Aorta (tissue), 5 donors: ENCODE data around the gene EGFL7. TPM values are rescaled to one million over a fixed set of nuclear protein-coding genes. Genes with fewer than 3 reads are reported as not detected.
A peak's percentile ranks its signal among the peaks of the same experiment; 100 is the strongest.

Experiments
- ATAC-seq: fragments of 200-7000 bp; cut with Tn5 transposase; one replicate; pipeline ENCODE4 v1.9.1; 2022; ENCODE audit warnings: moderate library complexity; ENCODE audit not compliant: low FRiP score
- DNase-seq, 2 donors: peaks; one replicate each; pipeline ENCODE4 v3.0.0-alpha.2; 2020
- H3K27ac ChIP-seq, 2 donors: one replicate each; pipeline ENCODE4 v1.5.1; 2013; ENCODE audit warnings: low read length in 2 of 2, mild to moderate bottlenecking in 2 of 2, moderate library complexity in 2 of 2, control low read depth in 1 of 2, inconsistent platforms in 1 of 2, low read depth in 1 of 2
- H3K27me3 ChIP-seq, 2 donors: one replicate each; pipeline ENCODE4 v1.6.1; 2013; ENCODE audit warnings: control low read depth in 1 of 2, low read length in 1 of 2, mild to moderate bottlenecking in 1 of 2, moderate library complexity in 1 of 2; ENCODE audit not compliant: insufficient read depth in 2 of 2, control insufficient read depth in 1 of 2
- H3K36me3 ChIP-seq, 2 donors: one replicate each; pipeline ENCODE4 v1.6.1; 2013; ENCODE audit warnings: control low read depth in 1 of 2, low read length in 1 of 2, mild to moderate bottlenecking in 1 of 2; ENCODE audit not compliant: insufficient read depth in 2 of 2, control insufficient read depth in 1 of 2
- H3K4me1 ChIP-seq, 2 donors: one replicate each; pipeline ENCODE4 v1.6.1; 2013; ENCODE audit warnings: low read length in 2 of 2, control low read depth in 1 of 2, mild to moderate bottlenecking in 1 of 2, moderate library complexity in 1 of 2; ENCODE audit not compliant: insufficient read depth in 2 of 2, control insufficient read depth in 1 of 2
- H3K4me3 ChIP-seq, 2 donors: one replicate each; pipeline ENCODE4 v1.5.1; 2013; ENCODE audit warnings: low read length in 2 of 2, control low read depth in 1 of 2, mild to moderate bottlenecking in 1 of 2
- H3K9me3 ChIP-seq: one replicate; pipeline ENCODE4 v1.6.1; 2013; ENCODE audit warnings: mild to moderate bottlenecking, low read length; ENCODE audit not compliant: control insufficient read depth
- WGBS, 2 donors: extraction: QIAGEN DNeasy Blood & Tissue Kit; methylation state at CpG; one replicate each; pipeline ENCODE4 v1.1.7; 2013; 5-methylcytosine and 5-hydroxymethylcytosine counted together
- intact Hi-C, 2 donors: fragments of 100-400 bp; cut with DNase I; formaldehyde crosslinking; loops; one replicate each; pipeline versions ENCODE4 v1.14.2 to v1.15.0; 2022
- polyA plus RNA-seq, 2 donors: library from polyadenylated mRNA; stranded (reverse); fragments of 200-250 nt; gene quantifications; one replicate each; pipeline ENCODE4 v1.2.3, GENCODE V29; 2013
- total RNA-seq, 2 donors: library from RNA; stranded (reverse); fragmentation: NEBNext Ultra II Directional; extraction: Animal tissue kit (Norgen Biotek cat#: 25700); gene quantifications; one replicate each; pipeline ENCODE4 v1.2.1, GENCODE V29; 2021
- donor health status: healthy with polysubstance abuse.
- donor health status: Bipolar disorder and iron deficiency.
- donor health status: DM: no; HTN: no; CAD: no.
- donor health status: DM: no; HTN: no; CAD: no.
- donor health status: DM: yes; HTN: yes; CAD: no.

Gene EGFL7
- total and polyA plus RNA-seq, 4 donors = 13.1 to 308 (median 55.3) TPM

DNA sequence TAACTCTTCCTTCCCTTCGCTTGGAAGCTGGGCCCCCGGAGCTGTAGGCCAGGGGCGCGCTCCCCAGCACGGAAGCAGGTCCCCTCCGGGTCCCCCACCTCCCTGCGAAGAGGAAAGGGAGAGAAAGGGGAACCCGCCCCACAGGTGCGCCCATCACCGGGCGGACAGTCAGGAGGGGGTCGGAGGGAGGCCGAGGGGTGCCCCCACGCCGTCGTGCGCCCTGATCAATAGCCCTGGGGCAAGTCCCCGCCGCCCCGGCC is 23.7 kb downstream of the EGFL7 start:
- WGBS, 2 donors = 1 to 3% methylated on average over 13 to 20 of the region's 20 CpGs
- Histone ChIP-seq H3K27me3 (no peaks in the 10 kb centered on the region), H3K9me3 (no peaks in the 10 kb centered on the region), H3K27ac (no peak overlapping the region), H3K4me1 (no peaks in the 10 kb centered on the region), H3K4me3 (peak overlapping the region; percentile 64 to 81), H3K36me3 (no peaks in the 10 kb centered on the region)
- intact Hi-C loops = no loop called here
- peak; percentile 1 for ATAC-seq
- DNase-seq = no peak

DNA sequence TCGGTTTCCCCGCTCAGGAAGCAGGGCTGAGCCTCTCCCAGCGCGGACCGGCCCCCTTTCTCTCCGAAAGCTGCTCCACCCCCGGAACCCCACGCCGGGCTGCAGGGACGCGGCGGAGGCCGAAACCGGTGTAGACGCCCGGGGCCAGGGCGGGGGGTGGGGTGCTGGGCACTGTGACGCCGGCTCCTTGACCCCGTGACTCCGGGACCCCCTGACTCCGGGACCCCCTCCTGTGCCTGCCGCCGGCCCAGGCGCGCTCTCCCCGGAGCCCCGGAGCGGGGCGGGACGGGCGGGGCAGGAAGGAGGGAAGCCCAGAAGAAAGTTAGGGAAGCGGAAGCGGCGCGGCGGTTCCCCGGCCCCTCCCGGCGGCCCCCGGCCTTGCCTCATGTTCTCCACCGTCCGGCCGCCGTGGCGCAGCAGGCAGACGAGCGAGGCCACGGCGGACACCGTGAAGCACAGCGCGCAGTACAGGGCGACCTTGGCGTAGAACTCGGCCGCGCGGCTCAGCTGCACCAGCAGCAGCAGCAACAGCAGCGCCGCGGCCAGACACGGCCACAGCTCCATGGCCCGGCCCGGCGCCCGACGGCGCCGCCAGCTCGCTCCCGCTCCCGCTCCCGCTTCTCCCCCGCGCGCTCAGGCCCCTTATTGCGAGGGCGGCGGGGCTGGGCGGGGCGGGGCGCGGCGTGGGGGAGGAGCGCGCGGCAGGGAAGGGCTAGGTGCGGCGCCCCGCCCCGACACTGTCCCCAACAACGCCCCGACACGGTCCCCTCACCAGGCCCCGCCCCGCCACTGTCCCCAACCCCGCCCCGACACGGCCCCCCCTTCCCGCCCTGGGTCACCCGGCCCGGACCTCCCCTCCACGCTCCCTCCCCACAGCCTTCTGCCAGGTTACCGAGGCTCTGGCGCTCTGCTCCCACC is 24.3 kb downstream of the EGFL7 start, which contains the start of gene AGPAT2:
Gene AGPAT2, minus strand, starts transcription at position 664 of the 918 bp plus-strand sequence. Its CDS starts 100 bp downstream, at position 564.
- Histone ChIP-seq H3K4me1 (no peaks in the 10 kb centered on the region), H3K27ac (peak within 1 kb of the TSS in 1 of 2 donors; percentile 34), H3K36me3 (no peaks in the 10 kb centered on the region), H3K9me3 (no peaks in the 10 kb centered on the region), H3K27me3 (no peaks in the 10 kb centered on the region), H3K4me3 (peak within 1 kb of the TSS; percentile 64 to 81)
- peak; percentile 66 for ATAC-seq
- DNase-seq = peak; percentile 81 to 91
- WGBS, 2 donors = 1% methylated on average over 52 to 106 of the region's 106 CpGs
- intact Hi-C loops = no loop called here

DNA sequence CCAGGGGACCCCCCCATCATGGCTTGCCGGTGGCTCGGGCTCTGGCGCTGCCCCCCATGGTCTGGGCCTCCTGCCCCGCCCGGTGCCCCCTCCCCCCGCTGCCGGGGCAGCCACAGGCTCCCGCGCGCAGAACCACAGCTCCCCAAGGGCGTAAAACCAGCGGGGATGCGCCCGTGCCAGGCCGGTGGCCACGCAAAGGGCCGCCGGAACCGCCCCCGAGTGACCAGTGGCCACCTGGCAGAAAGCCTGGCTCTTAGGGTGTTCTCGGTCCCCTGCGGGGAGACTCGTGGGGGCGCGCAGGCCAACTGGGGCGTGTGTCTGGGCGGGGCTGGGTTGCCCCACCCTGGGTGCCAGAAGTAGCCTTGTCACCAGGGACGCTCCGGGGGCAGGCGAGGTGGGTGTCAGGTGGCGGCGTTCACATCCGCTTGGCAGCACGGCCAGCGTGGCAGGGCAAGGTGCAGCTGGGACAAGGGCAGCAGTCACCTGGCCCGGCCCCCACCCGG is 25.1 kb downstream of the EGFL7 start:
- intact Hi-C loops = no loop called here
- WGBS, 2 donors = 32 to 36% methylated on average over 34 to 37 of the region's 37 CpGs
- H3K27me3 ChIP-seq = no peaks in the 10 kb centered on the region
- no peak for ATAC-seq
- no peaks in the 10 kb centered on the region for H3K9me3 ChIP-seq
- H3K4me3 ChIP-seq = no peak overlapping the region
- H3K27ac ChIP-seq = no peak overlapping the region
- DNase-seq = no peak
- no peaks in the 10 kb centered on the region for H3K36me3 ChIP-seq
- no peaks in the 10 kb centered on the region for H3K4me1 ChIP-seq

GRCh38 chr9:136688274-136689107 is 25.8 kb downstream of the EGFL7 start:
- ATAC-seq (no peak), DNase-seq (no peak)
- Histone ChIP-seq H3K4me3 (no peak overlapping the region), H3K9me3 (no peaks in the 10 kb centered on the region), H3K4me1 (no peaks in the 10 kb centered on the region), H3K27me3 (no peaks in the 10 kb centered on the region), H3K27ac (no peak overlapping the region), H3K36me3 (no peaks in the 10 kb centered on the region)
- intact Hi-C loops = no loop called here
- WGBS, 2 donors = 65 to 68% methylated on average over 21 of the region's 21 CpGs

DNA sequence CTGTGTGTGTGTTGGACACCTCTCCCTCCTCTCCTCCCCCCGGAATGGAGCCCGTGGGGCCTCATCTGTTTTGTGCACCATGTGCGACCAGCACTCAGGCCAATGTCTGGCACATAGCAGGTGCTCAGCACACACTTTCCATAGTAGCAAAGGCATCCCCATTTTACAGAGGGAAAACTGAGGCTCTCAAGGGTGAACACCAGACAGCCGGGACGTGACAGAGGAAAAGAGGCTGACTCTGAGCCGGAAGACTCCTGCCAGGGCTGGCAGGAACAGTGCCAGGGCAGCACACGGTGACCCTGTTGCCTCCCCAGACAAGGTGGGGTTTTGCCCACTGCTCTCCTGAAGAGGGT is 26.4 kb downstream of the EGFL7 start:
- DNase-seq (no peak), ATAC-seq (no peak)
- intact Hi-C loops = no loop called here
- Histone ChIP-seq H3K9me3 (no peaks in the 10 kb centered on the region), H3K4me3 (no peak overlapping the region), H3K27me3 (no peaks in the 10 kb centered on the region), H3K36me3 (no peaks in the 10 kb centered on the region), H3K27ac (no peak overlapping the region), H3K4me1 (no peaks in the 10 kb centered on the region)
- WGBS, 2 donors = 78 to 85% methylated on average over 7 of the region's 7 CpGs

- intact Hi-C loops = no loop called here
- H3K27ac ChIP-seq = no peak overlapping the region
- 69 to 73% methylated on average over 25 of the region's 25 CpGs for whole genome bisulfite sequencing, 2 donors
Measured at GRCh38 chr9:136690104-136690805, 27.5 kb downstream of the EGFL7 start.

DNA sequence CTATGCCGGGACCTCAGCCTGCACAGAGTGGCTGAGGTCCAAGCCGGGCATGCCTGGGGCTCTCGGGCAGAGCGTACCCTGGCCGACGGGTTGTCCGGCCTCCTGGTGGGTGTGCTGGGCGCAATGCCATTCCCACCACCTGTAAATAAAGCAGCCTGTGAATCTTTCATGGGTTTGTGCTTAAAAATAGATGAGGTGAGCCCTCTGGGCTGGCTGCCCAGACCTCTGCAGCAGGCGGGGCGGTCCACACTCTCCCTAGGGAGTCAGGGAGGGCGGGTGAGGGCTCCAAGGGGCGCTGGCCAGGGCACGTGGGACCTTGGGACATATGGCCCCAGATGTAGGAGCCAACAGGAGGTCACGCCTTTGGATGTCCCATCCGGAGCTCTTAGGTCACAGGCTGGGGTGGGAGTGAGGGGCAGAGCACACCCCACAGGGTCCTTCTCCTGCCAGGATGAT is 28.1 kb downstream of the EGFL7 start:
- ATAC-seq = no peak
- DNase-seq = no peak
- 22 to 29% methylated on average over 15 of the region's 15 CpGs for WGBS, 2 donors
- Histone ChIP-seq H3K4me3 (no peak overlapping the region), H3K27ac (no peak overlapping the region), H3K9me3 (no peaks in the 10 kb centered on the region), H3K27me3 (no peaks in the 10 kb centered on the region), H3K4me1 (no peaks in the 10 kb centered on the region), H3K36me3 (no peaks in the 10 kb centered on the region)
- intact Hi-C loops = no loop called here

More at GRCh38 chr9:136690104-136690805, 27.5 kb downstream of the EGFL7 start:
- Histone ChIP-seq H3K4me1 (no peaks in the 10 kb centered on the region), H3K4me3 (no peak overlapping the region), H3K27me3 (no peaks in the 10 kb centered on the region), H3K36me3 (no peaks in the 10 kb centered on the region), H3K9me3 (no peaks in the 10 kb centered on the region)
- ATAC-seq (no peak), DNase-seq (no peak)

- Histone ChIP-seq H3K27me3 (no peaks in the 10 kb centered on the region), H3K36me3 (no peaks in the 10 kb centered on the region), H3K4me3 (no peak overlapping the region), H3K27ac (no peak overlapping the region), H3K9me3 (no peaks in the 10 kb centered on the region), H3K4me1 (no peaks in the 10 kb centered on the region)
- intact Hi-C loops = no loop called here
- 92% methylated on average over 27 to 29 of the region's 29 CpGs for WGBS, 2 donors
- no peak for DNase-seq
- ATAC-seq = no peak
Measured at GRCh38 chr9:136691316-136692184, 28.8 kb downstream of the EGFL7 start.
